DMS114 treated with DMSO at 0.1 percent for 48 hours (cell line): Measurements from ENCODE around the gene RASA3.
"Not testable (repeated sequence)": the region's sequence is repeated elsewhere in the genome, so short reads cannot be mapped to it uniquely, and the experiment has no call there.

ENCODE experiments used
- DNase-seq: peaks from one replicate; lab custom pipeline; 2025; ENCODE audit not compliant: unreplicated experiment; lab: John Stamatoyannopoulos, UW

RASA3 gene

GRCh38 chr13:114157869-114158495, 25.6 kb upstream of the RASA3 start:
- no peak for DNase-seq

DNA sequence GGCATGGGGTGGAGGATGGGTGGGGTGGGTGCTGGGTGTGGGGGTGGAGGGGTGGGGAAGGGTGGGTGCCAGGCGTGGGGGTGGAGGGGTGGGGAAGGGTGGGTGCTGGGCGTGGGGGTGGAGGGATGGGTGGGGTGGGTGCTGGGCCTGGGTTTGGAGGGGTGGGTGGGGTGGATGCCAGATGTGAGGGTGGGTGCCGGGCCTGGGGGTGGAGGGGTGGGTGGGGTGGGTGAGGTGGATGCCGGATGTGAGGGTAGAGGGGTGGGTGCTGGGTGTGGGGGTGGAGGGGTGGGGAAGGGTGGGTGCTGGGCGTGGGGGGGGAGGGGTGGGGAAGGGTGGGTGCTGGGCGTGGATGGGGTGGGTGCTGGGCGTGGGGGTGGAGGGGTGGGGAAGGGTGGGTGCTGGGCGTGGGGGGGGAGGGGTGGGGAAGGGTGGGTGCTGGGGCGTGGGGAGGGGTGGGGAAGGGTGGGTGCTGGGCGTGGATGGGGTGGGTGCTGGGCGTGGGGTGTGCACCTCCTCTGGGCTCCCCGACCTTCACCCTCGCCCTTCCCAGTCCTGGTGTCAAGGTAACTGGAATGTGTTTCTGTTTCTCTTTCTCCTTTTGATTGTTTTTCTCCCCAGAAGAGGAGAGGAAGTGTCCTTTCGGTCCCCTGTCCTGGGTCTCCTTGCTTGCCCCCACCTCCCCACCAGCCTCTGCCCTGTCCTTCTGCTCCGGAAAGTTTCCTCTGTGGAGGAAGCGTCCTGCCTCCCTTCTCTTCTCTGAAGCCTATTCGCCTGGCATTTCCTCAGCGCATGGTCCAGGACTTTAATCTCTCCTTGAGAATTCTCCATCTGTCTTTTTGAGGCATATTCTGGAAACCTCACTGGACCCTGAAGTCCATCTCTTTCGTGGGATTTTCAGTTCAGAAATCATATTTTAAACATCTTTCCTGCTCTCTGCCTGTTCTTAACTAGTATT, 23.8 kb upstream of the RASA3 start:
- DNase-seq, result no peak

DNA sequence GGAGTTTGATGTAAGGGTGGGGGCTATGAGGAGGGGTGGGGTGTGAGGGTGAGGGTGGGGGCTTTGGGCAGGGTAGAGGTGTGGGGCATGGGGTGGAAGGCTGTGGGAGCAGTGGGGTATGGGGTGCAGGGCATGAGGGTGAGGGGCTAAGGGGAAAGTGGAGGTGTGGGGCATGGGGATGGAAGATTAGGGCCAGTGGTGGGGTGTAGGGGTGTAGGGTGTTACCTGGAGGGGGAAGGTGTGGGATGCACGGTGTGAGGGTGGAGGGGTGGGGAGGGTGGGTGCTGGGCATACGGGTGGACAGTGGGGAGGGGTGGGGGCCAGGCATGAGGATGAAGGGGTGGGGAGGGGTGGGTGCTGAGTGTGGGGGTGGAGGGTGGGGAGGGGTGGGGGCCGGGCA, 22.9 kb upstream of the RASA3 start:
- no peak for DNase-seq

- no peak for DNase-seq
Observed at GRCh38 chr13:114154476-114154875, 22.1 kb upstream of the RASA3 start.

GRCh38 chr13:114153485-114154080, 21.2 kb upstream of the RASA3 start:
- DNase-seq, result no peak

DNA sequence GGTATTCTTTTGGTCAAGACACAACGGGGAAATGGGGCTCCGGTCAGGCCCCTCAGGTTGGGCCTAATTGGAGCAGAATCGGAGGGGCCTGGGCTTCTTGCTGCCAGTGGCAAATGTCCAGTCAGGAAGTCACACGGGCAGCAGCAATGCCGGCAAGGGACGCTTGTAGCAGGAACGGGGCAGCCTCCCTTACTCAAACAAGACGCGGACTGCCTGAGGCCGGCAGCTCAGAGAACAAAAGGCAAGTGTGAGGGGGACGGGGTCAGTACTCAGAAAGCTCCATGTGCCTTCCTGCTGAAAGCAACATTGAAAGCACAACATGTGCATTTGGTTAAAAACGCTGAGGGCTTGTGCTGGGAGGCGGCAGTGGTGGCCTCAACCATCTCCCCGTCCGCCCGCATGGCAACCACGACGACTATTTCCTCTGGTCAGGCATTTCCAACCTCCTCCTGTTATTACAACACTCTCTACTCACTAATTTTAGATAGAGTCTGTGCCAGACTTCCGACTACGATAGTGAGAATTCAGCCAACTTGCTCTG, 20.5 kb upstream of the RASA3 start:
- no peak for DNase-seq

DNA sequence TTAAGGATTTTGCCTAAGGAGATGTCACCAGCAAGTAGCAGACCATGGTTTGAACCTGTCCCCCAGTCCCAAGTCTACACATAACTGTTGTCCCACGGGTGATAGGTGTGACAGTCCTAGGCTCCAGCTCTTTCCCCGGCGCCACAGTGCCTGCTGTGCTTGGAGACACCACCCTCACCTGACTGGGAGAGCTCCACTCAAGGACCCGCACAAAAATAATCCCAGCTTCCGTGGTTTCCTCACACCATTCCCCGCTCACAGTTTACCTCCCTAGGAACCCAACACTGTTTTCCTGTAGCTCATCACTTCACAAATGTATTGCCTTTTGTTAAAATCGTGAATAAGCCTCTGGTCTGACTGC, 19.8 kb upstream of the RASA3 start:
- DNase-seq, result no peak

DNA sequence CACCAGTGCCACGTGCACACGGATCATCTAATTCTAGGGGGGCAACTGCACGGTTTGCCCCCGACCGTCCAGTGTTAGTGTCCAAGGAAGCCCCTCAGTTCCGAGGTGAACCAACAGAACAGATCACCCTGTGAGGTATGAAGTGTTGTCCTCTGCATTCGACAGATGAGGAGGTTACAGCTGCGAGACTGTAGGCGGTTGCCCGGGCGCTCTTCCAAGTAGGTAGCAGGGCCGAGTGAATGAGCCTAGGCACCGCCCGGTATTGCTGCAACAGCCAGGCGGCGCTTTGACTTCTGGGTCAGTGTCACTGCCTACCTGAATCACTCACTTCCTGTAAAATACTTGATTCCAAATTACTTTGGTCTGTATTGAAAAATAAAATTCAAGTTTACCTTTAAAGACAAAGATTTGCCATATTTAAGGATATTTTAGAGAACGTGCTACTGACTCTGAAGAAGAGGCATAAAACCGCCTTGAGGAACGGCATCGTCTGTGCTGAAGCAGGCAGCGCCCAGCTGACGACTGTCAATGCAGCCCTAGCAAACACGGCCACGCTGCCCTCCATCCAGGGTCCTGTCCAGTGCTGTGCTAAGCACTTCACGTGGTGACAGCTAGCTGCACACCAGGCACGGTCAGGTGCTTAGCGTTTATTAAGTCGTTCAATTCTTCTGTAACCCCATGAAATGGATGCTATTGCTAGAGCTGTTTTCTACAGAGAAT, 19.3 kb upstream of the RASA3 start:
- no peak for DNase-seq

DNA sequence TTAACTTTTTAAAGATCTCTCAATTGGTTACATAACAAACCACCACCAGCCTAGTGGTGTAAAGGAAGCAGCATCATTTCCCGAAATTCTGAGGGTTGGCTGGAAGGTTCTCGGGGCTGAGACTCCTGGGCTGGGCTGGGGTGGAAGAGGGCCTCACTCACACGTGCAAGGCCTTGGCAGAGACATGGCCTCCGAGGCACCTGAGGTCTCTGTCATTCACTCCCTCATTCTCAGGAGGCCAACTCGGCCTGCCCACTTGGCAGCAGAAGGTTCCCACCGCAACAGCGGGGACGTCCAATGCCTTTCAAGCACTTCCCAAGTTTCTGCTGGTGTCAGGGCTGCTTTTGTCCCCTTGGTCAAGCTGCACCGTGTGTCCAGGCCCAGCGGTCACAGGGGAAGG, 18.6 kb upstream of the RASA3 start:
- no peak for DNase-seq

DNA sequence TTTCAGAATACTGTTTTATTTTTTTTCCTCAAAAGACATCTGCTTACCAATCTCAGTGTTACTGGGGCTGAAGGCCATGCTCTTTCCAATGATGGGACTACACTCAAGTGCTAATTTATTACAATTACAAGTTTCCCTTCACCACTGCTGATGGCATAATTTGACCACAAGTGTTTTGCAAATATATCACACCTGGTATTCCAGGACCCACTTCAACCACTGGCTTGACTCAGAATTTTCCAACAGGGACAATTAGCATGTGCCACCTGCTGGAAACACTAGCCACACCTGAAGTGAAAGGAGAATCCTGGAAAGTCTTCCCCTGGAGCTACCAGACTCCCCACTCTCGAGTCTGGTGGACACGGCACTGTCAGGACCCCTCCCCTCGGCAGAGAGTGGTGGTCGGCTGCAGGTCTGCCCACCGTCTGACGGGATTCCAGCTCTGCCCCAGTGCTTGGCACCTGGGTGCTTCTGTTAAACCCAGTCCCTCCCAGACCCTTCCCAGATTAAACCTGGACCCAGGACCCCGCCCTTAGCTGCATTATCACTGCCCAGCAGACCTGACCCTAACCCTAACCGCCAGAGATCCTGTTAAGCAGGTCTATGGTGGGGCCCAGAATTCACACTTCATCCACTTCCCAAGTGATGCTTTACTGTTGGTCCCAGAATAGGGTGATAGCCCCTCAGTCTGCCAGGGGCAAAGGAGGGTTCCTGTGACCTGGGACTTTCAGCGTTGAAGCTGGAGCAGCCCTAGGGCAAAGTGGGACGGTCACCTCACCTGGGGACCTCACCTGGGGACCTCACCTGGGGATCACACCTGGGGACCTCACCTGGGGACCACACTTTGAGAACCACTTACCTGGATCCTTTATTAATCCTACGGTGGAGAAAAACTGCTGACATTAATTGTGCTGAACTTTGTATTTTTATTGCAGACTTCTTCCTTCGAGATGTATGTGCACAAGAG, 17.6 kb upstream of the RASA3 start:
- DNase-seq, result no peak

DNA sequence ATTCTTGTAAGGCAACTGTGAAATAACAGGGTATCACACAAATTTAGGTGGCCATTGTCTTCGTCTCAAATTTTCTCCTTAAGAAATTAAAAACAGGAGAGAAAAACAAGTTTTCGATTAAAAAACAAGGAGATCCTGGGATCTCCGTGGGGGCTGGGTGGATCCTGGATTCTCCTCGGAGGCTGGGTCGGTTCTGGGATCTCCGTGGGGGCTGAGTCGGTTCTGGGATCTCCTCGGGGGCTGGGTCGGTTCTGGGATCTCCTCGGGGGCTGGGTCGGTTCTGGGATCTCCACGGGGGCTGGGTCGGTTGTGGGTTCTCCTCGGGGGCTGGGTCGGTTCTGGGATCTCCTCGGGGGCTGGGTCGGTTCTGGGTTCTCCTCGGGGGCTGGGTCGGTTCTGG, 16.5 kb upstream of the RASA3 start:
- not testable (repeated sequence) for DNase-seq

DNA sequence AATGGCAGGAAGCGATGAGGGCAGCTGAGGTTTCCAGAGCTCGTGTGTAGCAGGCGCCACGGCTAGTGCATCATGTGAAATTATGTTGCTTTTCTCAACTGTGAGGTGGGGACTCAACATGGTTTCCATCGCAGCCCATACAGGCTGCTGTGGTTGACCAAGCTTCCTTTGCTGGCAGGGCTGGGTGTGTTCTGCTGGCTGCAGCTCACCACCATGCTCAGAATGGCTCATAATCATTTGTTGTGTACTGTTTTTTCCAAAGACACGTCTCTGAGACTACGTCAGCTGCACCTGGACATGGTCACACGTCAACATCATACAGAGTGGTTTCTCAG, 16.1 kb upstream of the RASA3 start:
- DNase-seq, result no peak

GRCh38 chr13:114147803-114148520, 15.5 kb upstream of the RASA3 start:
- no peak for DNase-seq

GRCh38 chr13:114146629-114147028, 14.2 kb upstream of the RASA3 start:
- DNase-seq, result no peak

DNA sequence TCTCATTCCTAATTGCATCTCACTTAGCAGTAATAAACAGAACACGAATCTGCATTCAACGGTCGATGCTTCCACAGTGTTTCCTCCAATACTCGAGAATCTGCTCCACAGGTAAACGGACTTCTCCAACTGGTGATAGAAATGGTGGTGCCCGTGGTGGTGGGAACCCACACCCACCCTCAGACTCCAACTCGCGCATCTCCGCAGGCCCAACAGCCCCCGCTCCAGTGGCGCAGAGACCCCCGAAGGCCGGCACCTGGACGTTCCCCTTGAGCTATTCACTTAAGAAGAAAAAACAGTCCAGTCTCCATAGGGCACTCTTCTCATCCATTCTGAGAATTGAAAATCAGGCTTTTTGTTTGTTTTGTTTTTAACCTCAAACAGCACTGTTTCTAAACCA, 13.8 kb upstream of the RASA3 start:
- DNase-seq, result no peak

GRCh38 chr13:114145722-114146121, 13.3 kb upstream of the RASA3 start:
- DNase-seq, result no peak

DNA sequence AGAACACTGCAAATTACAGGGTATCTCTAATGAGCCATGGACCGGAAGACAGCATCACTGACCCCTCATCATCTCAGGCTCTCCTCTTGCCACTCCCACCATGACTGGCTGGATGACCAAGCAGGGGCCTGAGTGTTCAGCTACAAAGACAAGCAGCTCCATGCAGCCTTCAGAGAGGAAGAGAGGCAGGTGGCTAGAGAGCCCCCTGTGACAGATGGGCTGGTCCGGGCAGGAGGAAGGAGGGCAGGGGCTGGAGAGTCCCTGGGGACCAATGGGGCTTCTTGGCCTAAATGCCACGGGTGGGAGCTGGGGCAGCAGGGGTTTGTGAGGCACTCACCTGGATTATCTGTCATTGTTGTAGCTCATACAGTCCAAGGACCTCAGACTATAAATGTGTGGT, 12.8 kb upstream of the RASA3 start:
- no peak for DNase-seq

GRCh38 chr13:114144606-114145244, 12.3 kb upstream of the RASA3 start:
- DNase-seq, result no peak
